Myocyte (in vitro differentiated cells): ENCODE data around the gene STX16. TPM values are rescaled to one million over a fixed set of nuclear protein-coding genes. Genes with fewer than 3 reads are reported as not detected.
A peak's percentile ranks its signal among the peaks of the same experiment; 100 is the strongest.

Experiments
- DNase-seq: peaks from one replicate; pipeline ENCODE4 v3.0.0-alpha.2; 2012; ENCODE audit warnings: low read depth
- total RNA-seq: library from RNA; depleted of rRNA; stranded (reverse); fragments of >200 nt; gene quantifications from 2 replicates; pipeline ENCODE4 v1.2.3, GENCODE V29; 2014

The STX16 gene
- total RNA-seq, 1 donor from 2014 or later: 18.5 TPM

DNA sequence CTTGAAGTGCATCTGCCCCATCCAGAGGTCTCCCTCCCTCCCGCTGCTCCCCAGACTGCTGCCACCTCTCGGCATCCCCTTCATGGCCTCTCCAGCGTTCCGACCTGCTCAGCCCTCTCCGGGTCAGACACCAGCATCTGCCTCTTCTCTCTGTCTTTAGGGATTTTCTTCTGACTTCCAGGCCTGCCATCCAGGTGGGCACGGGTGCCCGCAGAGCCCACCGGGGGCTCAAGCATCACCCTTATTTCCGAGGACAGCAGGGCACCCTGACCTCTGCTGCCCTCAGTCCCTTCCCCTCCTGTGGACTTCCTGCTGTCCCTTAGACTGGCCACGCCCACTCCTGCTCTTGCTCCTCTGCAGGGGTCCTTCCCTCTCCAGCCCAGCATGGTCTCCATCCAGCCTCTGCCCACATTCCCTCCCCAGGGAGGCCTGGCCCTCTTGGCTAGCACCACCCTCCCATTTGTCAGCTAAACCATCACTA lies 44.9 kb downstream of the STX16 start:
- no peak for DNase-seq

DNA sequence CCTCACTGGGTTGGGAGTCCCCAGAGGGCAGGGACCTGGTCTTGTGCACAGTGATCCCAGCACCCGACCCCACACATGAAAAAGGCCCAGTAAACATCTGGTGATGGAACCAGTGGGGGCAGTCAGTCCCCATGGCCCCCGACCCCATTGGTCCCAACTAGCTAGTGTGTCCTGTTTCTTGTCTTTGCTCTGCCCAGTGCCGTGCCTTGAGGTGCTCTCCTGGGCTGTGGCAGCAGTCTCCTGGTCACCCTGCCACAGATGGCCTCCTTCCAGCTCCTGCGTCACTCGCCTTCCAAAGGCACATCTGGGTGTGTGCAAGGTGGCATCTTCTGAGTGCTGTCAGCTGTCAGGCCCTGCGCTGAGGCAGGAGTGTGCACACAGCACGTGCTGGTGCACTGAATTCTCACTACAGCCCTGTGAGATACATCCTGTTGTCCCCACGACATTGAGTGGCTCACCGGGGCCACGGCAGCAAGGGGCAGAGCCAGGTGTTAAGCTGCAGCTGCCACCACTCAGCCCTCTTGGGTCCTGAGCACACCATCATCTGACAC lies 45.4 kb downstream of the STX16 start:
- DNase-seq: no peak

DNA sequence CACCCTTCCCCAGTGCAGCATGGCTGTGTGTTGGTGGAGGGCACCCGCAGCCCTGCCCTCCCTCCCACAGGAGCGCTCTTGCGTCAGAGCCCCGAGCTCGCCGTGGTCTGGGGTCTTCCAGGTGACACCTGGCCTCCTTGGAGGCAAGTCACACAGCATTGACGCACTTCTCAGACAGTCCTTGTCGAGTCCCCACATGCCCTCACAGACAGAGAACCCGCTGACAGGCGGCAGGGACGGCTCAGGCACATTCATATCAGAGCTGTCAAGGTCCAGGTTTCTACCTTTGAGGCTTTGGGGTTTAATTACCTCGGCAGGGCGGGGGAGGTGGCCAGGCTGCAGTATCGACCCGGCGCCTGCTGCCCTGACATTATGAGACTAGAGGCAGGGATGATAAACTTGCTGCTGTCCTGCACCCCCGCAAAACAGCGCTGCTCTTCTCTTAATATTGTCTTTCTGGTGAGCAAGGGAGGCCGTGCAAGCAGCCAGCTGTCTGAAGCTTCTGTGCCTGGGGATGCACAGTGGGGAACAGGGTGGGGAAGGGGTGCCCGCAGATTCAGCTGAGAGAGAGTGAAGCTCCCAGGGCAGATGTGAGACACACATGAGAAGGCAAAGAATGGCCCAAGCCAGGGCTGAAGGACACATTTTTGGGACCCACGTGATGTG lies 46.3 kb downstream of the STX16 start:
- DNase-seq: no peak

DNA sequence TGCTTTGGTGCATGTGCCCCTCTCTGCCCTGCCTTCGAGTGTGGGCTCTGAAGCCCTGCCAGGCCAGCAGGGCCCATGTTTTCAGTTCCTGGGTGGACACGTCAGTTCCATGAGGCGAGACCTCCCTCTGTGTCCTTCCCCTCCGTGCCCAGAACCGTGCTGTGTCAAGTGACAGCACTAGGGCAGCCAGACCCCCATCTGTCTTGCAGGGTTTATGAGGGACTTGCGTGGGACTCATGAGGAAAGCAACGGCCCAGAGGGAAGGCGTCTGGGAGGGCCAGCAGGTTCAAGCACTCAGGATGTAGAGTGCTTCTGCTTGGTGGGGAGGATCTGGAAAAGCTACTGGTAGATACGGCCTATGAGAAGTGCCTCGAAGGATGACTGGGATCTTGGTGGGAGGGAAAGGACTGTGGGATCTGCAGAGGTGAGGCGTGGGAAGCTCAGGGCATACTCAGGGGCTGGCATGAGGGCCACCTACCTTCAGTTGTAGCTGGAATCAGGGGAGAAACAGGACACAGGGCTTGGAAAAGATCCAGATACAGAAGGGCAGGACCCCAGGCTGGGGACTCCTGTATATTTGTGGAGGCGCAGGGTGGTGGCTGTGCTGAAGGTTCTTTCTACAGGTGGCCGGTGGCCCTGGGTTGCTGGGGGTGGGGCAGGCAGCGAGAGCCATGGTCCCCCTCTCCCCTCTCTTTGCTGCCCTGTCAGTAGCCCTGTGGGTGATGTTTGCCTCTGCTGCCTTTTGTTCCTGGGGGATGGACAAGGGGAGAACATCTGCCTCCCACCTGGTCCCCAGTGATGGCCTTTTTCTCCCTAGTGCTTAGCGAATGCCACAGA lies 47.0 kb downstream of the STX16 start:
- no peak for DNase-seq

DNA sequence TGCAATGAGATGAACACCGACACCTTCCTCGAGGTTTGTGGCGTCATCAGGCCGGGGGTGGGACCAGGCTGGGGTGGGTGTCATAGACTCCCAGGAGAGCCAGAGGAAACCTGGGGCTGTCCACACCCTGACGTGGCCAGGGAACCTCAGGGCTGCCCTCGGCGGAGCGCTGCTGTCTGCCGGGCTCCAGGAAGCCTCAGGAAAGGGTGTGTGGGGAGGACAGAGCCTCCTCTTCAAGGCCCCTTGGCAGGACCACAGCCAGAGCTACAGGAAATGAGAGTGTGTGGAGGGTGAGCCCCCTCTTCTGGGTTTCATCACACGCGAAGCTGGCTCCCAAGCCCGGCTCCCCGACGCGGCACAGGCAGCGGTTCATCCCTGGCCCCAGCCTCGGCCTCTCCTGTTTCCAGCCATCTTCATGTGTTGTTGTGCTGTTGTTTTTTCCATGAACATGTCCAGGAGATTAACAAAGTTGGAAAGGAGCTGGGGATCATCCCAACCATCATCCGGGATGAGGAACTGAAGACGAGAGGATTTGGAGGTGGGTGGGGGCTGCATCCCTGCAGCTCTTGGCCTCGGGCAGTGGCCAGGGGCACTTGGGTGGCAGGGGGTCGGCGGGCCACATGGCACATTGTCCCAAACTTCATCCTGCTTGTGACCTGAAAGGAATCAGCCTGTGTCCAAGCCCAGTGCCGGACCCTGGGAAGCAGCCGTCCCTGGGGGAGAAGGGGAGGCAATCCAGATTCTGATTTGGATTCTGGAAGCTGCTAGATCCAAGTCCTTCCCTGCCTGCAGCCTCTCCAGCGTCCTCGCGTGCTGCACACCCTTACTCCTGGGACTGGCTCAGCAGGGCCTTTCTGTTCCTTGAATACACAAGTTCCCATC lies 47.9 kb downstream of the STX16 start:
- DNase-seq: no peak

DNA sequence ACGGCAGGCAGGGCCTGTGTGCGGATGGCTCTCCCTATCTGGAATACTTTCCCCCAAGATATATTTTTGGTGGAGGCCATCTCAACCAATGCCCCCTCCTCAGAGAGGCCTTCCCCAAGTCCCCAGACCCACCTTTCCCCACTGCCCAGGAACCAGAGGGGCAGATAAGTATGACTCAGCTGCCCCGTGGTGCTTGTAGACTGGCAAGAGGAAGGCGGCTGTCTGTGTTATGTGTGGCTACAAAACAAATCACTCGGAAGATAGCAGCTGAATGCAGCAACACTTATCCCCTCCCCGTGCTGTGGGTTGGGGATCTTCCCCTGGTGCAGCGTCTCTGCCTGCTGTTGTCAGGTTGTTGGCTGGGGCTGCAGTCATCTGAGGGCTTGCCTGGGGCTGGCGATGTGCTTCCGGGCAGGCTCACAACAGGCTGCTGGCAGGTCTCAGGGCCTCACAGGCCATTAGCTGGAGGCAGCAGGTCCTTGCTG lies 48.6 kb downstream of the STX16 start:
- DNase-seq: no peak

DNA sequence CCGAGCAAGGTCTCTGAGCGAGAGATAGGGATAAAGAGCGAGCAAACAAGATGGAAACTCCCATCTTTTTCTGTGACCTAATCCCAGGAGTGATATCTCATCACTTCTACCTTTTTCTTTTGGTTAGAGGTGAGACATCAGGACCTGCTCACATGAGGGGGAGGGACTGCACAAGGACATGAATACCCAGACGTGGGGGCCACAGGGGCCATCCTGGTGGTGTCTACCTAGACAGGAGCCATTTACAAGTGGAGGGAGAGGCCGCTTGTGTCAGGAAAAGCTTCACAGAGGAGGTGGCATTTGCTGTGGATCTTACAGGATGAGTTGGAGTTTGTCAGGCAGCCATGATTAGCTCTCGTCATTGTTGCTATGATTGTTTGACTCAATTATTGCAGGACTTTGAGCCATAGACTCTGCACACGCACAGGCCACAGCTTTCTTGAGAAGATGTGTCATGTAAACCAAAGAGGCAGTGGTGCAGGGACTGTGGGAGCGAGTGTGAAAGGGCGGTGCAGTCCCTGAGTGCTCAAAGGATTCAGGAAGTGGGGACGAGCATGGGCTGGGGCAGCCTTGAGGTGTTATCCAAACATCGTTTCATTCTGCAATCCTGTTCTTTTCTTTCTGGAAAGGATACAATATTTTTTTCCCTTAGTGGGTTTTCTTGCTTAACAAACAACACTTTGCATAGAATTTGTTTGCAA lies 49.2 kb downstream of the STX16 start:
- no peak for DNase-seq

DNA sequence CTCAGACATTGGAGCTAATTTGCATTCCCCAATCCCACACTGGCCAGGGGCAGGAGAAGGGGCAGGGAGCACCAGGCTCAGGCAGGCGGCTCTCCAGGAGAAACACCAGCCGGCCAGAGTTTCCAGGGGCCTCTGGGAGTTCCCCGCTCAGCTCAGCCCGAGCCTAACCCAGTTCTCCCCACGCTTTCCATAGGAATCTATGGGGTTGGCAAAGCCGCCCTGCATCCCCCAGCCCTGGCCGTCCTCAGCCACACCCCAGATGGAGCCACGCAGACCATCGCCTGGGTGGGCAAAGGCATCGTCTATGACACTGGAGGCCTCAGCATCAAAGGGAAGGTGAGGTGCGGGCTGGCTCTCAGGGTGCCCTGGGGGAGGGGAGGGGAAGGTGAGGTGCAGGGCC lies 49.7 kb downstream of the STX16 start:
- no peak for DNase-seq

DNA sequence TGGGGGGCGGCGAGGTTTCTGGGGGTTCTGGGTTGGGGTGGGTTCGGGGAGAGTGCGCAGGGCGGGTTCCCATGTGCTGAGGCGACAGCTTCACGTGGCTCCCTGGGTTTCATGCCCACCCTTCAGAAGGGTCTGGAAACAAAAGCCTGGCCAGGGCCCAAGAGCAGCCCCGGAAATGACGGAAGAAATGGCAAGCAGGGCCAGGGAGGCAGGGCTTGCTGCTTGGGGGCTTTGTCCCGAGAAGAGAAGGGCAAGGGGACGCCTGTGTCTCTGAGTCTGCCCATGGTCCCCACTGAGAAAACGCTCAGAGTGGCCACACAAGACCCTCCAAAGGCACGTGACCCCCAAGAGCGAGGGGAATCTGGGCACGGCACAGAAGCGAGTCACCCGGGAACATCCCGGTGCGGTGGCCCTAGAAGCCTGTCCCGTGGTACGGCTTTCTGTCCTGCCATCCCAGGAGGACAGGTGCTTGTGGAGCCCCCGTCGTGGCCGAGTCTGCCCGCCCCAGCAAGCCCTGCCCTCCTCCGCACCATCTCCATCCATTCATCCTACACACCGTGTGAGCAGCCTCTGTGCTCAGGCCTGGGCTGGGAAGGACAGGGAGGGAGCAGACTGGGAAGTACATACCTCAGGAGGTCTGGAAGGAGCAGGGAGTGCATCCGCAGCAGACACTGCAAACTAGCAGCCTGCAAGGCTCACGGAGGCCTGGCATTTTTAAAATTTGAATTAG lies 50.5 kb downstream of the STX16 start:
- no peak for DNase-seq

DNA sequence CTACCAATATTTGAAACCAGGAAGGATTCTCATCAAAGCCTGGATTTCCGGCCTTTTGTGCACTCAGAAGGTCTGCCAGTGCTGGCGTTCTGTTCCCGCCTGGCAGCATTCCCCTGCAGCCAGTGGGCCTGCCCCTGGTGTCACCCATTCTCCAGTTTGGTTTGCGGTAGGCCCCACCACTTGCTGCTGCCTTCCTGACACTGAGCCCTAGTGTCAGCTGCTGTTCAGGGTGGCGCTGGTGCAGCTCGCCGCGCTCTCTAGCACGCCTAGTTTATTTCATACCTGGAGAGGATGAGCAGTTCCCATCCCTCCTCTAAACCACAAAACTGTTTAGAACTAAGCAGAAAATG lies 51.1 kb downstream of the STX16 start:
- DNase-seq: no peak

DNA sequence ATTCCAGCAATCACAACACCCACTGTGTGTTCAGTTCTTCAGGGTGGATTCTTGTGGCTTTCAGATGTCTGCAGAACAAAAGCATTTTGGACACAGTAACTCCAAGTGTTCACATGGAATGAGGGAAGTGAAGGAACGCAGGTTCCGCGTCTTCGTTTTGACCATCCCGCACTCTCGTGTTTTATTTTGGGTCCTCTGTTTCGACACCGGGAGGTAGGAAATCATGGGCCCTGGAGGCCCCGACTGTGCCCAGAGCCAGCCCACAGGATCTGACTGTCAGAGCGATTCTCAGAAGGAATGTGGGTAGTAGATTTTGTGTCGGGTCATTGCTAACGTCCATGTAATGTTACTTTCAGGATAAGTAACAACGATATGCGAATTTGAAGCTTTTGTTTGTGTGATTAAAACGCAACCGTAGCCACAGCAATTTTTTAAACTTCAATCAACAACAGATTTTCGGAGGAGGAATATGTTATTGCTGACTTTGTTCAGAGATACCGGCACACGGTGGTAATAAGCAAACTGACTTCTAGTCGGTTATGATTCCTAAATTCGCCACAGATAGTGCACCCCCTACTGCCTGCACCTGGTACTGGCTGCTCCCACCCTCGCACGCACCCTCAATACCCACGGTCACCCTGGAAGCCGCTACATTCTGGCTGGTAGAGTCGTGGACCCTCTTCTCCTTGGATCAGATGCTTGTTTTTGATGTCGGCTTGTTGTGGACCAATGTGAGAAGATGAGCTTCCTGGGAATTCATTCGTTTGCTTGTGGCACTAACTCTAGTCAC lies 52.0 kb downstream of the STX16 start:
- no peak for DNase-seq

DNA sequence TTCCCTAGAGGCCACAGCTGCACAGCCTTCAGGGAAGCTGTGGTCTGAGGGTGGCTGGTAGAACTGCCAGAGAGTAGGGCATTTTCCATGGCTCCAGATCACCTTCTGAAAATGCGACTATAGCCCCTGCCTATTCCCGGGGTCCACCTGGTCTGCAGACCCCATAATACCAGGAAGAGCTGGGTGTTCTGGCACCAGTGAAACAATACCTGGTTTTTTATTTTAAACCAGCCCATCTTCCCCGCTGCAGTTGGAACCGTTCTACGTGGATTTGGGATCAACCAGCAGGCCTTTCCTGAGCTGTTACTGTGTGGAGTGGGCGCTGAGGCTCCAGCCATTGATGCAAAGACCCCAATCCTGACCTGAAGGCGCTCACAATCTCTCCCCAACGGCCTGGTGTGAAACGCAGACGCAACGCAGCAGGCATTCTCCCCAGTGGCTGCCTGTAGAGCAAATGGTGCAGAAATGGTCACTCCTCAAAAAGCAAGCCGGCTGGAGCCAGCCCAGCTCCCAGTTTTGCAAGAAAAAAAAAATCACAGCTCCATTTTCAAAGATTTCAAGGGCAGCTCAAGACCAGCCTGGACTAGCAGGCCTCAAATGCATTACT lies 52.8 kb downstream of the STX16 start:
- no peak for DNase-seq

DNA sequence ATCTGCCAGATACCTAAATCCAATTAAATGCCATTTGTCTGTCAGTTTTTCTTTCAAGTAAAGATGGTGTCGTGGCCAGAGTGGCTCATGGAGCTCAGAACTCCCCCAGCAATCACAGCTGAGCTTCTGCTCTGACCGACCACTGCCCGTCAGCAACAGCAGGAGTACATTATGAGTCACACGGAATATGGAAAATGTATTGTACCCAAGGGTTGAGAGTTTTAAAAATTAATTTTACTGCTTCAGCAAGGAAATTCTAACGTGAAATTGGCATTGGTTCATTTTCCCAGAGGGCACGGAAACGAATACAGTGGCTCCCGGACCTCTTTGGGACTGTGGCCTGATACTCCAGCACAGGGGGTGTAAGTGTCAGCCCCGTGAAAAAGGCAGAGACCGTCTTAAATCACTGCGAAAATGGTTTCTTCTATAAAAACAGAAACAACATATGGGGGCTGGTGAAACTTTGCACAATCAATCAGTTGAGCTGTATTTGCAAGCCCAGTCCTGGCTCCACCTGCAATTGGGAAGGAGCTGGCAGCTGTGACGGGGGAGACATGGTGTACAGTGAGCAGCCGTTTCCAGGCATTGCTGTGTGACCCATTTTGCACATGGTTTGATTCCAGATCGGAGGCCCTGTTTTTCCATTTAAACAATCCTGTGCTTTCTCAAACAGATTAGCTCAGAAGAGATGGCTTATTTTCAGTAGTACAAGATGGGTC lies 54.3 kb downstream of the STX16 start:
- peak; percentile 19 for DNase-seq

DNA sequence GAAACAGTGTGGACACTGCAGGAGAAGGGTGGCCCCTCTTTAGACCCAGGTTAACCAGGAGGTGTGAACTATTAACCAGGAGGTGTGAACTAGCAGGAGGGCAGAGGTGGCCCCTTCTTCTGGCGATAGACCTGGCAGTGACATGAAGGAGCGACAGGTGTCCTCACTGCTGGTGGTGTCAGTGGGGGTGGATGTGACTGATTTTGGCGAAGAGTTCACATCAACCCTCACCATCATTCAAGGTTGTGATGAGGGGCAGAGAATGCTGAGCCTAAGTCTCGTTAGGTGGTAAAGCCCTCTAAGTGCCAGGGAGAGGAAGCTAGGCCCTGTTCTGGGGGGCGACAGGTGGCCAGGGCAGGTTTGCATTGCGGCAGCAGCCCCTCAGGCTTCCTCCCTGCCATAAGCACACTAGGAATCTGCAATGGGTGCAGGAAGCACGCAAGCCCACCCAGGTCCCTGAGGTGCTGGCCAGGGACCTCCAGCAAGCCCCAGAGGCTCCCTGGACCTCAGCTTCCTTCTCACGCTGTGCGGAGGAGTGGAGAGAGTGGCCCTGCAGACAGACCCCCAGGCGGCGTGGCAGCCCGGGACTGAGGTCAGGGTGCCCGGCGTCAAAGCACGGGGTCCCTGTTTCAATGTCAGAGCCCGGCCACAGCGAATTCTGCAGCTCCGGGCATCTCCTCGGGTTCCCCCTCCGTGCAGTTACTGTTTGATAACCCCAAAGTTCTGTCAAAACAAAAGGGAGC lies 55.2 kb downstream of the STX16 start:
- DNase-seq: no peak

DNA sequence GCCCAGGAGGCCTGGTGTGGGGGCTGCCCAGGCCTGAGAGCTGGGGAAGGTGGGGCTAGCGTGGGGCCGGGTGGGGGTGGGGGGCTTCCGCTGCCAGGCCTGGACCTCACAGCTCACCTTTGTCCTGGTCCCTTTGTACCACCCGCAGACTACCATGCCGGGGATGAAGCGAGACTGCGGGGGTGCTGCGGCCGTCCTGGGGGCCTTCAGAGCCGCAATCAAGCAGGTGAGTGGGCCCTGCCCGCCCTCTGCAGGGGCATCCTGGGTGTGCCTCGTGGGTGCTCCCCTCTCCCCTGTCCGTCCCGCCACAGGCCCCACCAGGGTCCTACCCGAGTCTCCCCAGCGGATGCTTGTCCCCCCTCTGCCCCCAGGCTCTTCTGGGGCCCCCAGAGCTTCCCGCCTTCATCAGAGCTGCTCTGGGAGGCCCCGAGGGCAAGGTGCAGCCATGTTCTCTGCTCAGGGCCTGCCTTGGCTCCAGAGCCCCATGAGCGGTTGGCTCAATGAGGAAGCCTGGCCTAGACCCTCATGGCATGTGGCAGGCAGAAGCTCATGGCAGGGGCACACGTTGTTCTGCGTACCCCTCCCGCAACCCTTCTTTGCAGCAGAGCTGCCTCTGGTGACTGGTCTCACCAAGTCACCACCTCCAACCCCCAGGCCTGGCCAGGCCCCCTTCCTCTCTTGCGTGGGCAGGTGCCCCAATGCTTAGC lies 56.0 kb downstream of the STX16 start:
- no peak for DNase-seq

DNA sequence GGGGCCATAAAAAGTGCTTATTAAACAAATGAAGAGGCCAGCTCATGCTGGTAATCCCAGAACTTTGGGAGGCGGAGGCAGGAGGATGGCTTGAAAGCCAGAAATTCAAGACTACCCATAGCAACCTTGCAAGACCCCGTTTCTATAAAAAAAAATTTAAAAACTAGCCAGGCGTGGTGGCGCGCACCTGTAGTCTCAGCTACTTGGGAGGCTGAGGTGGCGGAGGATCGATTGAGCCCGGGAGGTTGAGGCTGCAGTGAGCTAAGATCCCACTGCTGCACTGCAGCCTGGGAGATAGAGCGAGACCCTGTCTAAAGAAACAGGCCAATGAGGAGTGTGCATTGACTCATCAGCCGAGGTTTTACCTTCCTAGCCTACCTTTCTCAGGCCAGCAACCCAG lies 56.7 kb downstream of the STX16 start:
- no peak for DNase-seq
